Subcutaneous abdominal adipose tissue (tissue), 5 donors: ENCODE data around the gene PRRX2.
A peak's percentile ranks its signal among the peaks of the same experiment; 100 is the strongest.
"Not testable (repeated sequence)": the region's sequence is repeated elsewhere in the genome, so short reads cannot be mapped to it uniquely, and the experiment has no call there.

Experiments
- H3K27ac ChIP-seq: one replicate; pipeline ENCODE4 v1.7.0; 2013; ENCODE audit warnings: low read depth, mild to moderate bottlenecking, inconsistent platforms, low read length, moderate library complexity
- H3K27me3 ChIP-seq, 5 donors: one replicate each; pipeline ENCODE4 v1.7.0; 2013; ENCODE audit warnings: low read length in 5 of 5, inconsistent platforms in 1 of 5; ENCODE audit not compliant: control insufficient read depth in 5 of 5, insufficient read depth in 4 of 5
- H3K36me3 ChIP-seq, 5 donors: one replicate each; pipeline ENCODE4 v1.7.0; 2013; ENCODE audit warnings: low read length in 5 of 5; ENCODE audit not compliant: control insufficient read depth in 5 of 5, insufficient read depth in 5 of 5
- H3K4me1 ChIP-seq, 5 donors: one replicate each; pipeline ENCODE4 v1.7.0; 2013; ENCODE audit warnings: low read length in 5 of 5, mild to moderate bottlenecking in 3 of 5, moderate library complexity in 1 of 5; ENCODE audit not compliant: control insufficient read depth in 5 of 5, insufficient read depth in 5 of 5
- H3K4me3 ChIP-seq, 5 donors: one replicate each; pipeline ENCODE4 v1.7.0; 2013; ENCODE audit warnings: low read length in 5 of 5, low read depth in 1 of 5
- H3K9ac ChIP-seq, 5 donors: one replicate each; pipeline ENCODE4 v1.7.0; 2013; ENCODE audit warnings: low read length in 5 of 5, mild to moderate bottlenecking in 4 of 5, moderate library complexity in 3 of 5
- H3K9me3 ChIP-seq, 5 donors: one replicate each; pipeline ENCODE4 v1.7.0; 2013; ENCODE audit warnings: low read length in 5 of 5; ENCODE audit not compliant: control insufficient read depth in 5 of 5
- donor health status: healthy.
- donor health status: healthy.
- donor health status: healthy.
- donor health status: healthy.
- donor health status: healthy.

The PRRX2 gene

GRCh38 chr9:129749052-129749451 lies 83.6 kb downstream of the PRRX2 start:
- not testable (repeated sequence) for H3K27ac ChIP-seq, H3K36me3 ChIP-seq, H3K9ac ChIP-seq, H3K4me3 ChIP-seq, H3K9me3 ChIP-seq
- H3K4me1 ChIP-seq, result peaks cover 2 to 19% (median 16%) of the 10 kb centered on the region in 5 donors
- H3K27me3 ChIP-seq, result peaks cover 12 to 30% (median 28%) of the 10 kb centered on the region in 5 donors

- H3K4me1 ChIP-seq, result peaks cover 2 to 19% (median 16%) of the 10 kb centered on the region in 5 donors
- H3K9ac ChIP-seq, result no peak overlapping the region
- H3K27me3 ChIP-seq, result peaks cover 12 to 30% (median 28%) of the 10 kb centered on the region in 5 donors
- no peaks in the 10 kb centered on the region for H3K36me3 ChIP-seq
- no peak overlapping the region for H3K27ac ChIP-seq
- no peaks in the 10 kb centered on the region for H3K9me3 ChIP-seq
- H3K4me3 ChIP-seq, result no peak overlapping the region
These were observed 84.1 kb downstream of the PRRX2 start for GRCh38 chr9:129749575-129749974.

- Histone ChIP-seq H3K27me3 (peaks cover 12 to 30% (median 28%) of the 10 kb centered on the region in 5 donors), H3K9ac (no peak overlapping the region), H3K4me3 (no peak overlapping the region), H3K36me3 (no peaks in the 10 kb centered on the region), H3K4me1 (peaks cover 2 to 19% (median 16%) of the 10 kb centered on the region in 5 donors), H3K9me3 (no peaks in the 10 kb centered on the region), H3K27ac (peak overlapping the region; percentile 10)
These were observed 84.7 kb downstream of the PRRX2 start for GRCh38 chr9:129750013-129750638.

GRCh38 chr9:129751841-129752801 lies 86.7 kb downstream of the PRRX2 start:
- peak overlapping the region in 4 of 5 donors; percentile 2 to 68 (median 32) for H3K9ac ChIP-seq
- peak overlapping the region; percentile 23 for H3K27ac ChIP-seq
- peaks cover 12 to 31% (median 28%) of the 10 kb centered on the region in 5 donors for H3K27me3 ChIP-seq
- H3K4me3 ChIP-seq, result peak overlapping the region; percentile 33 to 73 (median 63)
- no peaks in the 10 kb centered on the region for H3K36me3 ChIP-seq
- H3K4me1 ChIP-seq, result peaks cover 2 to 22% (median 16%) of the 10 kb centered on the region in 5 donors
- H3K9me3 ChIP-seq, result no peaks in the 10 kb centered on the region

GRCh38 chr9:129752900-129753729 lies 87.7 kb downstream of the PRRX2 start, which contains the start of gene PTGES:
Gene PTGES (minus strand): TSS chr9:129753042. CDS start chr9:129753012, 30 bp downstream.
- Histone ChIP-seq H3K36me3 (no peaks in the 10 kb centered on the region), H3K9ac (peak within 1 kb of the TSS in 4 of 5 donors; percentile 2 to 68 (median 32)), H3K9me3 (no peaks in the 10 kb centered on the region), H3K27me3 (peaks cover 12 to 31% (median 28%) of the 10 kb centered on the region in 5 donors), H3K4me1 (peaks cover 2 to 23% (median 16%) of the 10 kb centered on the region in 5 donors), H3K27ac (peak within 1 kb of the TSS; percentile 23), H3K4me3 (peak within 1 kb of the TSS; percentile 33 to 73 (median 63))

GRCh38 chr9:129755151-129755550 lies 89.7 kb downstream of the PRRX2 start:
- no peaks in the 10 kb centered on the region for H3K36me3 ChIP-seq
- H3K9me3 ChIP-seq, result no peaks in the 10 kb centered on the region
- H3K27ac ChIP-seq, result no peak overlapping the region
- H3K4me1 ChIP-seq, result peaks cover 2 to 32% (median 20%) of the 10 kb centered on the region in 5 donors
- no peak overlapping the region for H3K9ac ChIP-seq
- H3K27me3 ChIP-seq, result peaks cover 12 to 33% (median 25%) of the 10 kb centered on the region in 5 donors
- H3K4me3 ChIP-seq, result no peak overlapping the region

- Histone ChIP-seq H3K27me3 (peaks cover 12 to 28% (median 18%) of the 10 kb centered on the region in 5 donors), H3K27ac (no peak overlapping the region), H3K9me3 (no peaks in the 10 kb centered on the region), H3K4me1 (peaks cover 2 to 33% (median 20%) of the 10 kb centered on the region in 5 donors), H3K9ac (no peak overlapping the region), H3K36me3 (no peaks in the 10 kb centered on the region), H3K4me3 (no peak overlapping the region)
These were observed 90.7 kb downstream of the PRRX2 start for GRCh38 chr9:129756191-129756590.

- Histone ChIP-seq H3K27ac (no peak overlapping the region), H3K4me1 (peaks cover 8 to 36% (median 22%) of the 10 kb centered on the region in 5 donors), H3K4me3 (no peak overlapping the region), H3K36me3 (no peaks in the 10 kb centered on the region), H3K9ac (no peak overlapping the region), H3K27me3 (peaks cover 7 to 29% (median 12%) of the 10 kb centered on the region in 5 donors), H3K9me3 (no peaks in the 10 kb centered on the region)
These were observed 91.6 kb downstream of the PRRX2 start for GRCh38 chr9:129757045-129757444.

GRCh38 chr9:129759319-129759718 lies 93.9 kb downstream of the PRRX2 start:
- Histone ChIP-seq H3K27me3 (peaks cover 0 to 11% (median 0%) of the 10 kb centered on the region in 5 donors), H3K27ac (peak overlapping the region; percentile 21), H3K36me3 (no peaks in the 10 kb centered on the region), H3K4me1 (peaks cover 6 to 36% (median 27%) of the 10 kb centered on the region in 5 donors), H3K9me3 (no peaks in the 10 kb centered on the region), H3K4me3 (no peak overlapping the region), H3K9ac (no peak overlapping the region)
